Nephron progenitor cell (in vitro differentiated cells): ENCODE results near the gene MICAL1.

Experiments used
- DNase-seq: peaks from one replicate; pipeline ENCODE4 v3.0.0; 2021
- H3K27ac Mint-ChIP-seq: 2 replicates; pipeline ENCODE4 v1.8.0; 2021; ENCODE audit warnings: mild to moderate bottlenecking, moderate library complexity, mixed read lengths
- H3K27me3 Mint-ChIP-seq: 2 replicates; pipeline ENCODE4 v1.8.0; 2021; ENCODE audit warnings: mild to moderate bottlenecking, low read depth, mixed read lengths; ENCODE audit not compliant: poor library complexity
- H3K36me3 Mint-ChIP-seq: 2 replicates; pipeline ENCODE4 v1.8.0; 2021; ENCODE audit warnings: low read depth, mixed read lengths
- H3K4me1 Mint-ChIP-seq: 2 replicates; pipeline ENCODE4 v1.8.0; 2021; ENCODE audit warnings: mixed read lengths
- H3K4me3 Mint-ChIP-seq: 2 replicates; pipeline ENCODE4 v1.8.0; 2021; ENCODE audit warnings: mild to moderate bottlenecking, moderate library complexity, mixed read lengths
- H3K9me3 Mint-ChIP-seq: 2 replicates; pipeline ENCODE4 v1.8.0; 2021; ENCODE audit warnings: mild to moderate bottlenecking, moderate library complexity, mixed read lengths
- TF ChIP-seq, protein P1 (sequence below): fragments of 200-600 bp; sonication (generic); IDR thresholded peaks from 2 replicates; pipeline ENCODE4 v1.5.0; 2021; ENCODE audit warnings: antibody characterized with exemption

The MICAL1 gene

DNA sequence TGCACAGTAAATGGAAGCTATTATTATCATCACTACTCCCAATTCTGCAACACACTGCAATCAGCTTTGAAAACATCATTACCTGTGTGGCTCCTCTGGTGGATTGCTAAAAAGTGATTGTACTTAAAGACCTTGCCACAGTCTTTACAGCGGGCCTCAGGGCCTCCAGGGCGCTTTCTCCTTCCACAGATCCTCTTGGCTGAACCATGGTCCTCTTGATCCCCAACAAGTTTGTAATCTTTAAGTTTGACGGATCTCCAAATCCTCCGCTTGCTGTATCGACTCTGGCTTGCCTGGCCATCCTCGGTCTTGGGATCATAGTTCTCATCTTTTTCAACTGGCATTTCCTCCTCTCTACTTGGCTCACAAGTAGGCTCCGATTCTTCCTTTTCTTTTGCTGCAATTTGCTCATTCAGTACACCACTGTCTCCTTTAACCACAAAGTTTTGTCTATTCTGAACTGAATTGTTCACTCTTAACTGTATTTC, 25.5 kb upstream of the MICAL1 start:
- TF ChIP-seq, protein P1, sequence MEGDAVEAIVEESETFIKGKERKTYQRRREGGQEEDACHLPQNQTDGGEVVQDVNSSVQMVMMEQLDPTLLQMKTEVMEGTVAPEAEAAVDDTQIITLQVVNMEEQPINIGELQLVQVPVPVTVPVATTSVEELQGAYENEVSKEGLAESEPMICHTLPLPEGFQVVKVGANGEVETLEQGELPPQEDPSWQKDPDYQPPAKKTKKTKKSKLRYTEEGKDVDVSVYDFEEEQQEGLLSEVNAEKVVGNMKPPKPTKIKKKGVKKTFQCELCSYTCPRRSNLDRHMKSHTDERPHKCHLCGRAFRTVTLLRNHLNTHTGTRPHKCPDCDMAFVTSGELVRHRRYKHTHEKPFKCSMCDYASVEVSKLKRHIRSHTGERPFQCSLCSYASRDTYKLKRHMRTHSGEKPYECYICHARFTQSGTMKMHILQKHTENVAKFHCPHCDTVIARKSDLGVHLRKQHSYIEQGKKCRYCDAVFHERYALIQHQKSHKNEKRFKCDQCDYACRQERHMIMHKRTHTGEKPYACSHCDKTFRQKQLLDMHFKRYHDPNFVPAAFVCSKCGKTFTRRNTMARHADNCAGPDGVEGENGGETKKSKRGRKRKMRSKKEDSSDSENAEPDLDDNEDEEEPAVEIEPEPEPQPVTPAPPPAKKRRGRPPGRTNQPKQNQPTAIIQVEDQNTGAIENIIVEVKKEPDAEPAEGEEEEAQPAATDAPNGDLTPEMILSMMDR = no peak
- Mint-ChIP-seq H3K27me3 (peaks cover 25% of the 10 kb centered on the region), H3K9me3 (no peaks in the 10 kb centered on the region), H3K27ac (no peak overlapping the region), H3K4me3 (peak overlapping the region; percentile 97), H3K4me1 (peaks cover 46% of the 10 kb centered on the region), H3K36me3 (peaks cover 45% of the 10 kb centered on the region)
- no peak for DNase-seq

DNA sequence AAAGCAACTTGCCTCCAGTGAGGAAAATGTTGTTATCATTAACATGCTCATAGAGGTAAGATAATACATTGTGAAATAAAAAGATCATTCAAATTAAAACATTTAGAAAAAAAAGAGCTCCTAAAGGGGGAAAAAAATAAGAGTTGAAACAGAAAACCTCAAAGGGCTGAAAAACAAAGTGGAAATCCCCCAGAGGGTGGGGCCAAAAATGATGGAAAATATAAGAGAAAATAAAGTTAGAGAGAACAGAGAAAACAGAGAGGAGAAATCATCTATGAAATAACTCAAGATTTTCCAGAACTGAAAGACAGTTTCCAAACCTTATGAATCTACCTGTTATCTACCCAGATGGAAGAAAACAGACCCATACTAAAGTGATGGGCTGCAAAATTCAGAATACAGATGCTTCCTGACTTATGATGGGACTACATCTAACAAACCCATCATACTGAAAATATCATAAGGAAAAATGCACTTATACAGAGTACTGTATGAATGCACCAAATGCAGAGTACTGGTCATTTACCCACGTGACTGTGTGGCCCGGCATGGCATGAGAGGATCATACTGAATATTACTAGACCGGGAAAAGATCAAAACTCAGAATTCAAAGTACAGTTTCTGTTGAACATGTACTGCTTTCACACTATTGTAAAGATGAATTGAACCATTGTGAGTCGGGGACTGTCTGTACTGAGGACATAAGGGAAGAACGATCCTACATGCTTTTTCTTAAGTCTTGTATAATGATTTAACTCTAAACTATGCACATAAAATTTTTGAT, 23.5 kb upstream of the MICAL1 start:
- H3K4me1 Mint-ChIP-seq = peaks cover 46% of the 10 kb centered on the region
- peaks cover 10% of the 10 kb centered on the region for H3K27me3 Mint-ChIP-seq
- no peak overlapping the region for H3K27ac Mint-ChIP-seq
- H3K9me3 Mint-ChIP-seq = no peaks in the 10 kb centered on the region
- DNase-seq = no peak
- peak overlapping the region; percentile 62 for H3K4me3 Mint-ChIP-seq
- TF ChIP-seq, protein P1 = no peak
- peaks cover 61% of the 10 kb centered on the region for H3K36me3 Mint-ChIP-seq

DNA sequence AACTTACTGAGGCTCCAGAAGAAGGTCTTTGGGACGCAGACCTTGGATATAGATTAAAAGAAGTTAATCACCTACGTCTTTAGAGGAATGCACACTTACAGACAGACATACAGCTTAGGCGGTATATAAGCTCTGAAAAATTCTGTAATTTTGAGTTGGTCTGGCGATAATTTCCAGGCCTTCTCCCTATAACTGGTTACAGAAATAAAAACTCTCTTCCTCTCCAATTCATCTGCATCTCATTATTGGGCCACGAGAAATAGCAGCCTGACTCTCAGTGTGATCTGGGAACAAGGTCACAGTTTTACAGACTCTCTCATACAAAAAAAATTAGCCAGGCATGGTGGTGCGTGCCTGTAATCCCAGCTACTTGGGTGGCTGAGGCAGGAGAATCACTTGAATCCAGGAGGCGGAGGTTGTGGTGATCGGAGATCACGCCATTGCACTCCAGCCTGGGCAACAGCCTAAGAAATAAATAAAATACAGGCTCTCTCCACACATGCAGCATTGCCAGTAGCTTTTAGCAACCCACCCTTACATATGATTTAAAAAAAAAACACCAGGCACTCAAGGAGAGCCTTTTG, 22.7 kb upstream of the MICAL1 start:
- Mint-ChIP-seq H3K4me3 (peak overlapping the region; percentile 62), H3K9me3 (no peaks in the 10 kb centered on the region), H3K4me1 (peaks cover 46% of the 10 kb centered on the region), H3K36me3 (peaks cover 67% of the 10 kb centered on the region), H3K27ac (no peak overlapping the region), H3K27me3 (peaks cover 5% of the 10 kb centered on the region)
- TF ChIP-seq, protein P1 = no peak
- no peak for DNase-seq

DNA sequence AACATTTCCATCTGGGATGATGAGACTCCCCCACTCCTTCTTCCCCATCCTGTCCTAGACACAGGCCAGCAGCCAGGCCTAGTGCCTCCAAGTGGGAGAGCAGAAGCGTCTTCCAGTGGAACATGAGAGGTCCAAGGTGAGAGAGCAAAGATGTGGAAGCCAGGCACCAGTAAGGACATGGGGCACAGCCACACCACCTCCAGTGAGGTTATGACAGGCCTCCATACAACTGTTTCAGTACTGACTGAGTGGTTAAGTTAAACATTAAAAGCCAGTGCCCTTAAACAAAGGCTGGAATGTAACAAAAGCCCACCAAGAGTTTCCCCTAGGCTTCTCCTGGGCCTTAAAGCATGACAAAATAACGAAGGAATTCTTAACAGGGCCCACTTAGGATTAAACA, 22.2 kb upstream of the MICAL1 start:
- Mint-ChIP-seq H3K4me1 (peaks cover 46% of the 10 kb centered on the region), H3K36me3 (peaks cover 73% of the 10 kb centered on the region), H3K4me3 (peak overlapping the region; percentile 39), H3K27me3 (peaks cover 5% of the 10 kb centered on the region), H3K27ac (no peak overlapping the region), H3K9me3 (no peaks in the 10 kb centered on the region)
- no peak for DNase-seq
- TF ChIP-seq, protein P1 = no peak

DNA sequence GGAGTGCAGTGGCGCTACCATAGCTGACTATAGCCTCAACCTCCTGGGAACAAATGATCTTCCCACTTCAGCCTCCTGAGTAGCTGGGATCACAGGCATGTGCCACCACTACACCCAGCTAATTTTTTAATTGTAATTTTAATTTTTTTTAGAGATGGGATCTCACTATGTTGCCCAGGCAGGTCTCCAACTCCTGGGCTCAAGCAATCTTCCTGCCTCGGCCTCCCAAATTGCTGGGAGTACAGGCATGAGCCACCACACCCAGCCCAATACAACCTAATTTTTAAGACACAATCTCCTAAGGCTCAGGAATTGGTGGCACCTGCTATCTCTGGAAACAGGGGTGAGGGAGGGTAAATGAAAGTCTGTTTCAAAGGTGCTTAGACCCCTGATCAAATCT, 21.6 kb upstream of the MICAL1 start:
- Mint-ChIP-seq H3K36me3 (peaks cover 77% of the 10 kb centered on the region), H3K4me1 (peaks cover 41% of the 10 kb centered on the region), H3K9me3 (no peaks in the 10 kb centered on the region), H3K4me3 (no peak overlapping the region), H3K27me3 (peaks cover 2% of the 10 kb centered on the region), H3K27ac (no peak overlapping the region)
- TF ChIP-seq, protein P1 = no peak
- no peak for DNase-seq
